ENCODE measurements around the gene LIMS2.

LIMS2 gene

DNA sequence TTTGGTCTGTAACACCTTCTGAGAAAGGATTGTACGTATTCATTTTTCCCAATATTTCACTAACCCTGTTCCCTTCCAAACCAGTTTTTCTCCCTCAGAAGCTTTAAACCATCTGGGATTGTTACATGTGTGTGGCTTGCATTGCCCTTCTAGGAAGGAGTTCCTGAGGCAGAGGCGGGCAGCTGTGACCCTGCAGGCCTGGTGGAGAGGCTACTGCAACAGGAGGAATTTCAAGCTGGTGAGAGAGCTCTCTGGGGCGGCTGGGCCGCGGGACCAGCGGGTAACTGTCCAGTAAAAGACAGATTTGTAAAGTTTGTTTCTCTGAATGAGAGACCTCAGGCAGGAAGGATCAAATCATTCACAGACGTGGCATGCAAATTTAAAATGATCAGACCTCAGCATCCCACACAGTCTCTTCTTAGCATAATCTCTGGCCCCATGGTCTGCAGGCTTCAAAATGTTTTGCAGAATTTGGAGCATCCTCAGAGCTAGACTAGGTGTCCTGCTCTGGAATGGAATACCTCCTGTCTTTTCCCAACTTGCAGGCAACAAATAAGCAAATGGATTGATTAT lies 69.6 kb downstream of the LIMS2 start:
- DNase-seq (ENCODE audit: low read depth in 2 of 2) = no peak

DNA sequence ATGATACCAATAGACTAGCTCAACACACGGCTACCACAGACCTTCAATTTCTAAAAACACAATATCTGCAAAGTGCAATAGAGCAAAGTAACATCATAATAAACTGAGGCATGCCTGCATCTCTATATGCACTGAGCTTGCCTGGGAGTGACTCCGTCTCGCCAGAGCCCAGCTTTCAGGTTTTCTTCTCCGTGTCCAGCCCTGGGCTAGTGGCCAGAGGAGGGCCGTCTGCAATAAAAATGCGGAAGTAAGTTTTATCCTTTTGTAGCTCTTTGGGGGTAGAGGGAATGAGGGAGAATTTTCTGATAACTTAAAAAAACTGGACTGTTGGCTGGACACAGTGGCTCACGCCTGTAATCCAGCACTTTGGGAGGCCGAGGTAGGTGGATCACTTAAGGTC lies 70.3 kb downstream of the LIMS2 start:
- DNase-seq (ENCODE audit: low read depth in 2 of 2) = no peak

GRCh38 chr2:127599211-127599610 lies 76.1 kb downstream of the LIMS2 start:
- DNase-seq (ENCODE audit: low read depth in 2 of 2) = no peak

DNA sequence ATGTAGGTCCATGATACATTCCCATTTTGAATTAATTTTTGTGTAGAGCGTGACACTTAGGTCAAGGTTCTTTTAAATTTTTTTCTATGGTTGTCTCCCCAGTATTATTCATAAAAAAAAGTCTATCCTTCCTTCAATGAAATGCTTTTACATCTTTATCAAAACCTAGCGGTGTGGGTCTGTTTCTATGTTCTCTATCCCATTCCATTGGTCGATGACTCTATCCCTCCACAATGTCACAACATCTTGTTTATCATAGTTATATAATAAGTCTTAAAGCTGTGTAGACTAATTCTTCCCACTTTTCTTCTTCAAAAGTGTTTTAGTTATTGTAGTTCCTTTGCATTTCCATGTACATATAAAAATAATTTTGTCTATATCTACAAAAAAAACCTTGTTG lies 76.6 kb downstream of the LIMS2 start:
- no peak for DNase-seq (ENCODE audit: low read depth in 2 of 2)

DNA sequence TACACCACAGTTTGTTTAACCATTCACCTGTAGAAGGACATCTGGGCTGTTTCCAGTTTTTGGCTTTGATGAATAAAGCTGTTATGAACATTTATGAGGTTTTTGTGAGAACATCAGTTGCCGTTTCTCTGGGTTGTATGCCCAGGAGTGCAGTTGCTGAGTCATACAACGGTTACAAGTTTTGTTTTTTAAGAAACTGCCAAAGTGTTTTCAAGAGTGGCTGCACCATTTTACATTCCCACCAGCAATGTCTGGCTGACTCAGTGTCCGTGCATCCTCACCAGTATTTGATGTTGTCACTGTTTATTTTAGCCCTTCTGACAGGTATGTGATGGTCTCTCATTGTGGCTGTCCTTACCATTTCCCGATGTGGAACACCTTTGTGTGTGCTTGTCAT lies 77.3 kb downstream of the LIMS2 start:
- no peak for DNase-seq (ENCODE audit: low read depth in 2 of 2)

- no peak for DNase-seq (ENCODE audit: low read depth in 2 of 2)
Observed at GRCh38 chr2:127597046-127597983, 78.0 kb downstream of the LIMS2 start.

GRCh38 chr2:127596311-127597045 lies 78.9 kb downstream of the LIMS2 start:
- DNase-seq (ENCODE audit: low read depth in 2 of 2) = no peak

GRCh38 chr2:127594116-127594591 lies 81.2 kb downstream of the LIMS2 start:
- DNase-seq (ENCODE audit: low read depth in 2 of 2) = no peak

GRCh38 chr2:127593228-127594115 lies 81.9 kb downstream of the LIMS2 start:
- DNase-seq (ENCODE audit: low read depth in 2 of 2) = no peak

GRCh38 chr2:127592761-127593227 lies 82.5 kb downstream of the LIMS2 start:
- DNase-seq (ENCODE audit: low read depth in 2 of 2) = no peak

- peak; percentile 50 to 53 for DNase-seq (ENCODE audit: low read depth in 2 of 2)
Observed at GRCh38 chr2:127591221-127591923, 84.0 kb downstream of the LIMS2 start.

- no peak for DNase-seq (ENCODE audit: low read depth in 2 of 2)
Observed at GRCh38 chr2:127590386-127591190, 84.7 kb downstream of the LIMS2 start.

- no peak for DNase-seq (ENCODE audit: low read depth in 2 of 2)
Observed at GRCh38 chr2:127589841-127590240, 85.5 kb downstream of the LIMS2 start.

GRCh38 chr2:127589358-127589757 lies 86.0 kb downstream of the LIMS2 start:
- no peak for DNase-seq (ENCODE audit: low read depth in 2 of 2)

All from stimulated activated CD8-positive, alpha-beta memory T cell treated with anti-CD3 and anti-CD28 coated beads, Interleukin-2, amount 100 ng/mL, for 48 hours (primary cell).